Osteoblast (primary cell): Measurements from ENCODE around the gene CDH4. TPM values are rescaled to one million over a fixed set of nuclear protein-coding genes. Genes with fewer than 3 reads are reported as not detected.

Source experiments
- DNase-seq: peaks from one replicate; pipeline ENCODE4 v3.0.0; 2011; ENCODE audit warnings: low spot score, mixed read lengths; ENCODE audit not compliant: insufficient read length; ENCODE audit errors: missing footprints
- H2AFZ ChIP-seq: 2 replicates; pipeline ENCODE4 v1.6.0; 2011; ENCODE audit warnings: mild to moderate bottlenecking, low read length
- H3K27ac ChIP-seq: 2 replicates; pipeline ENCODE4 v1.5.1; 2011; ENCODE audit warnings: mild to moderate bottlenecking, low read depth, low read length, moderate library complexity
- H3K27me3 ChIP-seq: 2 replicates; pipeline ENCODE4 v1.6.0; 2012; ENCODE audit warnings: mild to moderate bottlenecking, control low read depth, inconsistent platforms, low read length, moderate library complexity; ENCODE audit not compliant: insufficient read depth
- H3K36me3 ChIP-seq: 2 replicates; pipeline ENCODE4 v1.5.1; 2011; ENCODE audit warnings: mild to moderate bottlenecking, low read length, control low read depth, moderate library complexity; ENCODE audit not compliant: insufficient read depth
- H3K4me1 ChIP-seq: 2 replicates; pipeline ENCODE4 v1.5.1; 2011; ENCODE audit warnings: mild to moderate bottlenecking, low read length, control low read depth, moderate library complexity; ENCODE audit not compliant: insufficient read depth
- H3K4me2 ChIP-seq: 2 replicates; pipeline ENCODE4 v1.6.0; 2011; ENCODE audit warnings: mild to moderate bottlenecking, low read length; ENCODE audit not compliant: insufficient read depth
- H3K4me3 ChIP-seq: fragments of 200-600 bp; sonication (generic); 3 replicates; pipeline ENCODE4 v1.5.1; 2012; ENCODE audit warnings: mild to moderate bottlenecking, low read length, inconsistent platforms; ENCODE audit not compliant: insufficient read depth
- H3K79me2 ChIP-seq: 2 replicates; pipeline ENCODE4 v1.6.0; 2012; ENCODE audit warnings: mild to moderate bottlenecking, low read length, control low read depth, inconsistent platforms; ENCODE audit not compliant: insufficient read depth
- H3K9me3 ChIP-seq: 2 replicates; pipeline ENCODE4 v1.5.1; 2011; ENCODE audit warnings: low read depth, low read length, control low read depth
- H4K20me1 ChIP-seq: 2 replicates; pipeline ENCODE4 v1.6.0; 2012; ENCODE audit warnings: mild to moderate bottlenecking, low read length, control low read depth; ENCODE audit not compliant: insufficient read depth
- CTCF ChIP-seq: IDR thresholded peaks from 2 replicates; pipeline ENCODE4 v1.5.1; 2011; ENCODE audit warnings: mild to moderate bottlenecking, low read depth, low read length, moderate library complexity; ENCODE audit errors: extremely low read depth
- total RNA-seq: library from RNA; depleted of rRNA; stranded (reverse); fragments of >200 nt; gene quantifications from 2 replicates; pipeline ENCODE4 v1.2.3, GENCODE V29; 2012

The CDH4 gene
- total RNA-seq, 1 donor, result 1.1 TPM

- Histone ChIP-seq H3K4me3 (no peak overlapping the region), H3K4me2 (no peak overlapping the region), H3K9me3 (no peaks in the 10 kb centered on the region), H4K20me1 (no peaks in the 10 kb centered on the region), H3K4me1 (no peaks in the 10 kb centered on the region), H3K36me3 (no peaks in the 10 kb centered on the region), H3K79me2 (no peaks in the 10 kb centered on the region), H3K27me3 (no peaks in the 10 kb centered on the region), H2AFZ (no peak overlapping the region), H3K27ac (no peak overlapping the region)
- no peak for TF ChIP-seq CTCF
- peak; percentile 69 for DNase-seq
Observed at GRCh38 chr20:61812121-61812844, 560.2 kb downstream of the CDH4 start.

GRCh38 chr20:61812845-61813485 lies 560.9 kb downstream of the CDH4 start:
- Histone ChIP-seq H3K4me2 (no peak overlapping the region), H3K36me3 (no peaks in the 10 kb centered on the region), H4K20me1 (no peaks in the 10 kb centered on the region), H2AFZ (no peak overlapping the region), H3K4me1 (no peaks in the 10 kb centered on the region), H3K79me2 (no peaks in the 10 kb centered on the region), H3K4me3 (no peak overlapping the region), H3K9me3 (no peaks in the 10 kb centered on the region), H3K27me3 (no peaks in the 10 kb centered on the region), H3K27ac (no peak overlapping the region)
- DNase-seq, result peak; percentile 27
- no peak for TF ChIP-seq CTCF

- Histone ChIP-seq H2AFZ (no peak overlapping the region), H3K36me3 (no peaks in the 10 kb centered on the region), H3K79me2 (no peaks in the 10 kb centered on the region), H3K4me1 (no peaks in the 10 kb centered on the region), H3K4me3 (no peak overlapping the region), H3K4me2 (no peak overlapping the region), H4K20me1 (no peaks in the 10 kb centered on the region), H3K9me3 (no peaks in the 10 kb centered on the region), H3K27me3 (no peaks in the 10 kb centered on the region), H3K27ac (no peak overlapping the region)
- TF ChIP-seq CTCF, result no peak
- peak; percentile 49 for DNase-seq
Observed at GRCh38 chr20:61813791-61814190, 561.7 kb downstream of the CDH4 start.

- Histone ChIP-seq H3K27ac (no peak overlapping the region), H3K36me3 (no peaks in the 10 kb centered on the region), H4K20me1 (no peaks in the 10 kb centered on the region), H3K27me3 (no peaks in the 10 kb centered on the region), H3K4me3 (no peak overlapping the region), H3K9me3 (no peaks in the 10 kb centered on the region), H3K4me2 (no peak overlapping the region), H3K4me1 (no peaks in the 10 kb centered on the region), H3K79me2 (no peaks in the 10 kb centered on the region), H2AFZ (no peak overlapping the region)
- peak; percentile 1 for DNase-seq
- TF ChIP-seq CTCF, result no peak
Observed at GRCh38 chr20:61814244-61814643, 562.2 kb downstream of the CDH4 start.
